OCI-LY1 (cell line): ENCODE measurements around the gene ANKRD55.

Experiments used
- H2AFZ ChIP-seq: fragments of 200-600 bp; sonication (generic), shearing (Covaris generic); 2 replicates; pipeline ENCODE4 v1.6.0; 2014; ENCODE audit warnings: antibody characterized with exemption, mild to moderate bottlenecking, low read length
- H3F3A ChIP-seq: fragments of 200-600 bp; sonication (generic), shearing (Covaris generic); 2 replicates; pipeline ENCODE4 v1.6.0; 2014; ENCODE audit warnings: mild to moderate bottlenecking, antibody characterized with exemption, low read length, moderate library complexity; ENCODE audit not compliant: insufficient read depth
- H3K27ac ChIP-seq: fragments of 200-600 bp; sonication (generic); 2 replicates; pipeline ENCODE4 v1.5.1; 2014; ENCODE audit warnings: low read length, mixed run types, mild to moderate bottlenecking, low read depth; ENCODE audit not compliant: poor library complexity, severe bottlenecking
- H3K27me3 ChIP-seq: fragments of 200-600 bp; sonication (generic); 2 replicates; pipeline ENCODE4 v1.6.0; 2014; ENCODE audit warnings: antibody characterized with exemption, mild to moderate bottlenecking, low read length, moderate library complexity; ENCODE audit not compliant: insufficient read depth
- H3K36me3 ChIP-seq: fragments of 200-600 bp; sonication (generic); 2 replicates; pipeline ENCODE4 v1.6.1; 2014; ENCODE audit warnings: mild to moderate bottlenecking, antibody characterized with exemption, low read length, moderate library complexity, mixed read lengths; ENCODE audit not compliant: insufficient read depth
- H3K4me1 ChIP-seq: fragments of 200-600 bp; sonication (generic); 2 replicates; pipeline ENCODE4 v1.5.1; 2014; ENCODE audit warnings: mild to moderate bottlenecking, low read length, moderate library complexity; ENCODE audit not compliant: insufficient read depth, severe bottlenecking
- H3K4me2 ChIP-seq: fragments of 200-600 bp; sonication (generic), shearing (Covaris generic); 2 replicates; pipeline ENCODE4 v1.6.1; 2014; ENCODE audit warnings: low read length
- H3K4me3 ChIP-seq: fragments of 200-600 bp; sonication (generic); 2 replicates; pipeline ENCODE4 v1.5.1; 2014; ENCODE audit warnings: low read length, low read depth, mild to moderate bottlenecking, mixed read lengths; ENCODE audit not compliant: poor library complexity, severe bottlenecking
- H3K79me2 ChIP-seq: fragments of 200-600 bp; shearing (Covaris generic); 2 replicates; pipeline ENCODE4 v1.6.1; 2016; ENCODE audit warnings: mixed run types, low read length, mixed read lengths; ENCODE audit not compliant: insufficient read depth
- H3K9ac ChIP-seq: fragments of 200-600 bp; sonication (generic), shearing (Covaris generic); 2 replicates; pipeline ENCODE4 v1.6.1; 2014; ENCODE audit warnings: mild to moderate bottlenecking, low read length, mixed read lengths
- H3K9me2 ChIP-seq: fragments of 200-600 bp; sonication (generic), shearing (Covaris generic); 2 replicates; pipeline ENCODE4 v1.6.1; 2014; ENCODE audit warnings: low read depth, mild to moderate bottlenecking, low read length, mixed read lengths
- H3K9me3 ChIP-seq: fragments of 200-600 bp; shearing (Covaris generic); 2 replicates; pipeline ENCODE4 v1.6.1; 2014; ENCODE audit warnings: low read length, mixed read lengths
- H4K20me1 ChIP-seq: fragments of 200-600 bp; sonication (generic), shearing (Covaris generic); 2 replicates; pipeline ENCODE4 v1.6.0; 2016; ENCODE audit warnings: mild to moderate bottlenecking, low read length; ENCODE audit not compliant: insufficient read depth
- CTCF ChIP-seq: fragments of 200-600 bp; sonication (generic), shearing (Covaris generic); IDR thresholded peaks from 2 replicates; pipeline ENCODE4 v1.5.1; 2017; ENCODE audit warnings: mild to moderate bottlenecking, antibody characterized with exemption, low read length, moderate library complexity, mixed read lengths
- EZH2 ChIP-seq: fragments of 200-600 bp; sonication (generic), shearing (Covaris generic); IDR thresholded peaks from 2 replicates; pipeline ENCODE4 v1.8.0; 2017; ENCODE audit warnings: borderline replicate concordance, mixed run types, mild to moderate bottlenecking, antibody characterized with exemption, low read length, moderate library complexity, mixed read lengths

Gene ANKRD55

GRCh38 chr5:56101180-56101579 lies 131.9 kb downstream of the ANKRD55 start:
- Histone ChIP-seq H3K4me3 (no peak overlapping the region), H3K27me3 (no peaks in the 10 kb centered on the region), H2AFZ (no peak overlapping the region), H3K79me2 (no peaks in the 10 kb centered on the region), H4K20me1 (no peaks in the 10 kb centered on the region), H3K9ac (no peak overlapping the region), H3K9me2 (no peaks in the 10 kb centered on the region), H3K9me3 (no peaks in the 10 kb centered on the region), H3K36me3 (no peaks in the 10 kb centered on the region), H3F3A (no peaks in the 10 kb centered on the region), H3K4me1 (no peaks in the 10 kb centered on the region), H3K27ac (no peak overlapping the region), H3K4me2 (no peak overlapping the region)
- TF ChIP-seq CTCF = no peak
- no peak for TF ChIP-seq EZH2

- H3K4me3 ChIP-seq = no peak overlapping the region
- H3K36me3 ChIP-seq = no peaks in the 10 kb centered on the region
- no peaks in the 10 kb centered on the region for H3K9me3 ChIP-seq
- H3K27me3 ChIP-seq = no peaks in the 10 kb centered on the region
- H3K9ac ChIP-seq = no peak overlapping the region
- no peaks in the 10 kb centered on the region for H4K20me1 ChIP-seq
- no peaks in the 10 kb centered on the region for H3K9me2 ChIP-seq
- no peaks in the 10 kb centered on the region for H3K4me1 ChIP-seq
- H3K4me2 ChIP-seq = no peak overlapping the region
- H3K27ac ChIP-seq = no peak overlapping the region
- TF ChIP-seq CTCF (no peak), EZH2 (no peak)
- H3F3A ChIP-seq = no peaks in the 10 kb centered on the region
- H2AFZ ChIP-seq = no peak overlapping the region
- H3K79me2 ChIP-seq = no peaks in the 10 kb centered on the region
These were observed 132.5 kb downstream of the ANKRD55 start for GRCh38 chr5:56100439-56101176.

- no peaks in the 10 kb centered on the region for H3K79me2 ChIP-seq
- TF ChIP-seq CTCF = no peak
- no peak for TF ChIP-seq EZH2
- H3K9me2 ChIP-seq = no peaks in the 10 kb centered on the region
- H3K4me1 ChIP-seq = no peaks in the 10 kb centered on the region
- no peak overlapping the region for H3K27ac ChIP-seq
- H3K27me3 ChIP-seq = no peaks in the 10 kb centered on the region
- no peaks in the 10 kb centered on the region for H4K20me1 ChIP-seq
- no peaks in the 10 kb centered on the region for H3K9me3 ChIP-seq
- H3F3A ChIP-seq = no peaks in the 10 kb centered on the region
- no peak overlapping the region for H2AFZ ChIP-seq
- H3K4me3 ChIP-seq = no peak overlapping the region
- H3K4me2 ChIP-seq = no peak overlapping the region
- H3K36me3 ChIP-seq = no peaks in the 10 kb centered on the region
- no peak overlapping the region for H3K9ac ChIP-seq
These were observed 133.8 kb downstream of the ANKRD55 start for GRCh38 chr5:56099346-56099745.
